Suprapubic skin (tissue), 4 donors: ENCODE data around the gene PLEKHS1. TPM values are rescaled to one million over a fixed set of nuclear protein-coding genes. Genes with fewer than 3 reads are reported as not detected.

Experiments
- DNase-seq, 2 donors: peaks; one replicate each; pipeline ENCODE4 v3.0.0-alpha.2; 2019; ENCODE audit warnings: low spot score in 2 of 2
- H3K27ac ChIP-seq: fragments of 200-600 bp; sonication (generic); one replicate; pipeline ENCODE4 v1.5.1; 2019
- H3K27me3 ChIP-seq: fragments of 200-600 bp; sonication (generic); one replicate; pipeline ENCODE4 v1.5.1; 2019
- H3K36me3 ChIP-seq: fragments of 200-600 bp; sonication (generic); one replicate; pipeline ENCODE4 v1.5.1; 2019
- H3K4me1 ChIP-seq: fragments of 200-600 bp; sonication (generic); one replicate; pipeline ENCODE4 v1.5.1; 2019
- H3K4me3 ChIP-seq: fragments of 200-600 bp; sonication (generic); one replicate; pipeline ENCODE4 v1.5.1; 2019; ENCODE audit warnings: mild to moderate bottlenecking
- H3K9me3 ChIP-seq: fragments of 200-600 bp; sonication (generic); one replicate; pipeline ENCODE4 v1.5.1; 2019
- CTCF ChIP-seq, 2 donors: fragments of 200-600 bp in 1 of 2; fragments of 450-650 bp in 1 of 2; sonication (generic) in 1 of 2; IDR thresholded peaks; one replicate each; pipeline ENCODE4 v1.5.1; 2016 to 2019; ENCODE audit warnings: antibody characterized with exemption in 2 of 2, mild to moderate bottlenecking in 1 of 2, moderate library complexity in 1 of 2
- EP300 ChIP-seq: sonication (generic); formaldehyde crosslinking; IDR thresholded peaks from one replicate; pipeline ENCODE4 v1.6.1; 2017; ENCODE audit warnings: antibody characterized with exemption
- POLR2A ChIP-seq, 2 donors: fragments of 450-650 bp; IDR thresholded peaks; one replicate each; pipeline ENCODE4 v1.6.1; 2017; ENCODE audit warnings: antibody characterized with exemption in 2 of 2, mild to moderate bottlenecking in 2 of 2, moderate library complexity in 2 of 2
- POLR2AphosphoS5 ChIP-seq, 3 donors: sonication (generic); formaldehyde crosslinking; IDR thresholded peaks; one replicate each; pipeline ENCODE4 v1.6.1; 2017; ENCODE audit warnings: antibody characterized with exemption in 3 of 3
- WGBS: methylation state at CpG from one replicate; pipeline ENCODE4 v1.1.5; 2018; 5-methylcytosine and 5-hydroxymethylcytosine counted together
- total RNA-seq, 4 donors: library from RNA; depleted of rRNA; stranded (reverse); fragments of >200 nt; gene quantifications; one replicate each; pipeline ENCODE4 v1.1.0, GENCODE V29; 2016

Gene PLEKHS1
- total RNA-seq, 4 donors from 2014 or later: 0.32 to 0.98 (median 0.44) TPM

- Histone ChIP-seq H3K36me3 (peaks cover 25% of the 10 kb centered on the region), H3K27ac (no peak overlapping the region), H3K4me1 (no peaks in the 10 kb centered on the region), H3K9me3 (no peaks in the 10 kb centered on the region), H3K4me3 (no peak overlapping the region), H3K27me3 (no peaks in the 10 kb centered on the region)
- no peak for TF ChIP-seq POLR2A (IDR thresholded peaks at IDR 0.05)
- DNase-seq: no peak
- 59% methylated on average over 4 of the region's 4 CpGs for WGBS
Observed at GRCh38 chr10:113732966-113733365, 18.5 kb upstream of the PLEKHS1 start.

- Histone ChIP-seq H3K27ac (no peak overlapping the region), H3K27me3 (no peaks in the 10 kb centered on the region), H3K4me3 (no peak overlapping the region), H3K36me3 (peaks cover 18% of the 10 kb centered on the region), H3K9me3 (no peaks in the 10 kb centered on the region), H3K4me1 (no peaks in the 10 kb centered on the region)
- no peak for DNase-seq
- no peak for TF ChIP-seq POLR2AphosphoS5 (IDR thresholded peaks at IDR 0.05)
- WGBS: 97% methylated on average over 4 of the region's 4 CpGs
Observed at GRCh38 chr10:113733635-113734034, 17.8 kb upstream of the PLEKHS1 start.

- Histone ChIP-seq H3K4me1 (no peaks in the 10 kb centered on the region), H3K27ac (no peak overlapping the region), H3K27me3 (no peaks in the 10 kb centered on the region), H3K4me3 (no peak overlapping the region), H3K9me3 (no peaks in the 10 kb centered on the region), H3K36me3 (no peaks in the 10 kb centered on the region)
- TF ChIP-seq EP300 (no peak), CTCF (IDR thresholded peaks at IDR 0.05) (no peak), POLR2AphosphoS5 (IDR thresholded peaks at IDR 0.05) (no peak), POLR2A (IDR thresholded peaks at IDR 0.05) (no peak)
- WGBS: 13% methylated on average over 2 of the region's 2 CpGs
- no peak for DNase-seq
Observed at GRCh38 chr10:113735913-113736312, 15.6 kb upstream of the PLEKHS1 start.

- no peaks in the 10 kb centered on the region for H3K4me1 ChIP-seq
- no peak overlapping the region for H3K27ac ChIP-seq
- H3K9me3 ChIP-seq: no peaks in the 10 kb centered on the region
Observed at GRCh38 chr10:113736576-113736975, 14.9 kb upstream of the PLEKHS1 start.

GRCh38 chr10:113739031-113739430 lies 12.5 kb upstream of the PLEKHS1 start:
- H3K27me3 ChIP-seq: no peaks in the 10 kb centered on the region
- H3K4me3 ChIP-seq: no peak overlapping the region
- no peaks in the 10 kb centered on the region for H3K36me3 ChIP-seq
- 71% methylated on average over 4 of the region's 4 CpGs for WGBS
- no peaks in the 10 kb centered on the region for H3K4me1 ChIP-seq
- TF ChIP-seq POLR2AphosphoS5 (IDR thresholded peaks at IDR 0.05): no peak
- TF ChIP-seq EP300: no peak
- TF ChIP-seq POLR2A (IDR thresholded peaks at IDR 0.05): no peak
- TF ChIP-seq CTCF (IDR thresholded peaks at IDR 0.05): no peak
- H3K27ac ChIP-seq: no peak overlapping the region
- no peak for DNase-seq
- no peaks in the 10 kb centered on the region for H3K9me3 ChIP-seq

More at GRCh38 chr10:113736576-113736975, 14.9 kb upstream of the PLEKHS1 start:
- DNase-seq: no peak
- no peak for TF ChIP-seq POLR2A (IDR thresholded peaks at IDR 0.05)
- no peak for TF ChIP-seq CTCF (IDR thresholded peaks at IDR 0.05)
- TF ChIP-seq EP300: no peak
- no peak for TF ChIP-seq POLR2AphosphoS5 (IDR thresholded peaks at IDR 0.05)
- WGBS: 44% methylated on average over 1 of the region's 1 CpG
- no peaks in the 10 kb centered on the region for H3K27me3 ChIP-seq
- H3K36me3 ChIP-seq: no peaks in the 10 kb centered on the region
- no peak overlapping the region for H3K4me3 ChIP-seq

- H3K27me3 ChIP-seq: no peaks in the 10 kb centered on the region
- no peak for DNase-seq
- H3K27ac ChIP-seq: no peak overlapping the region
- 66% methylated on average over 3 of the region's 3 CpGs for WGBS
- H3K4me3 ChIP-seq: no peak overlapping the region
- no peaks in the 10 kb centered on the region for H3K4me1 ChIP-seq
- no peaks in the 10 kb centered on the region for H3K9me3 ChIP-seq
- H3K36me3 ChIP-seq: no peaks in the 10 kb centered on the region
- TF ChIP-seq POLR2AphosphoS5 (IDR thresholded peaks at IDR 0.05) (no peak), POLR2A (IDR thresholded peaks at IDR 0.05) (no peak), EP300 (no peak), CTCF (IDR thresholded peaks at IDR 0.05) (no peak)
Observed at GRCh38 chr10:113739577-113739976, 11.9 kb upstream of the PLEKHS1 start.
